Dedifferentiated amniotic fluid mesenchymal stem cell (primary cell): ENCODE data around the gene RASA1.
"Not testable (repeated sequence)": the region's sequence is repeated elsewhere in the genome, so short reads cannot be mapped to it uniquely, and the experiment has no call there.

Experiments
- DNase-seq: peaks from one replicate; pipeline ENCODE4 v3.0.0-alpha.2; 2016; ENCODE audit errors: extremely low spot score

The RASA1 gene

GRCh38 chr5:87267574-87268125 lies at the start of gene RASA1:
Gene RASA1, plus strand, starts transcription at chr5:87267883. Its CDS starts 569 bp downstream, at chr5:87268452.
- DNase-seq, result peak; percentile 83

- DNase-seq, result no peak
Measured at GRCh38 chr5:87229780-87230179, 37.9 kb upstream of the RASA1 start.

GRCh38 chr5:87231037-87231808 lies 36.5 kb upstream of the RASA1 start:
- no peak for DNase-seq

- DNase-seq, result no peak
Measured at GRCh38 chr5:87233143-87233542, 34.5 kb upstream of the RASA1 start.

- no peak for DNase-seq
Measured at GRCh38 chr5:87241555-87241954, 26.1 kb upstream of the RASA1 start.

- DNase-seq, result no peak
Measured at GRCh38 chr5:87242242-87242641, 25.4 kb upstream of the RASA1 start.

- peak; percentile 51 for DNase-seq
Measured at GRCh38 chr5:87243161-87243844, 24.4 kb upstream of the RASA1 start.

GRCh38 chr5:87245451-87245850 lies 22.2 kb upstream of the RASA1 start:
- no peak for DNase-seq

- no peak for DNase-seq
Measured at GRCh38 chr5:87246061-87246460, 21.6 kb upstream of the RASA1 start.

DNA sequence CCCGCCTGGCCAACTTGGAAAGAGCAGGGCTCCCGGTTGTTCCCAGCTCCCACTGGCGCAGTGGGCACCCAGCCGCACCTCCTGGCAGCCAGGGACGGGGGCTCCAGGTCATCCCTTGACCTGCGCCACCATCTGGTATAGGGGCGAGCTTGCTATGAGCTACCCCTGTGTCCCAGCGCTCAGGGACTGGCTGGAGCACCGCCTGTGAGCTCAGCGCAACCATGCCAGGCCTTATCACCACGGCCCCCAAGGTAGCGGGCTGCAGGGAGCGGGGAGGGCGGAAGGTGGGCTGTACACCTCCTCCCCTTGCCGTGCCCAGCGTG lies 15.4 kb upstream of the RASA1 start:
- no peak for DNase-seq

DNA sequence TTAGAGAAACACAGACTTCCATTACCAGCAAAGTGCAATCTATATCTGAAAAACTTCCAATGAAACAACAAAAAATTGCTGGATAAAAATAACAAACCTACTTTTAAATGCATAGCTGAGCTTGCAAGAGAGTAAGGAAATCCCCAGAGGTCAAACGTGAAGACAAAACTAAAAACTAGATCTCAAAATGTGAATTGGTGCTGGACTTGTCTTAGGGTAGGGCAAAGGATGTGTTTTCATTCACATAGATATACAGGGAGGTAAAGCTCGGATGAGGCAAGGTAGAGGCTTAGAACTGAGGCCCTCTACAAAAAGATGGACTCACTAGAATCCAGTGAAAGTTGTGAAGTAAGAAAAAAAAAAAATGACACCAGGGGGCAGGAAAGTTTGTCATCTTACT lies 13.6 kb upstream of the RASA1 start:
- no peak for DNase-seq

DNA sequence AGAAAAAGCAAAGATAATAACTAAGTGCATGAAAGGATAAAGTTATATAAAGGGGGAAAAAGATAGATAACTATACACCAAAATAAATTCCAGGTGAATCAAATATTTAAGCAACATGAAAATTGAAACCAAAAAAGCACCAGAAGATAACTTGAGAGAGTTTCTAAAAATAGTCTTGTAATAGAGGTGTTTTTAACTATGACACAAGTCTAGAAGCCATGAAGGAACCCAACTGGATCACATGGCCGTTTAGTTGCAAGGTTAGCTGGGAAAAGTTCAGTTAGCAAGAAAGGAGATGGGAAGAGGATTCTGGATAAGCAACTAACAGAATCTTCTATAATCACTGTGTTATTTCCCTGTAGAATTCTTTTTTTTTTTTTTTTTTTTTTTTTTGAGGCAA lies 9.2 kb upstream of the RASA1 start:
- DNase-seq, result no peak

DNA sequence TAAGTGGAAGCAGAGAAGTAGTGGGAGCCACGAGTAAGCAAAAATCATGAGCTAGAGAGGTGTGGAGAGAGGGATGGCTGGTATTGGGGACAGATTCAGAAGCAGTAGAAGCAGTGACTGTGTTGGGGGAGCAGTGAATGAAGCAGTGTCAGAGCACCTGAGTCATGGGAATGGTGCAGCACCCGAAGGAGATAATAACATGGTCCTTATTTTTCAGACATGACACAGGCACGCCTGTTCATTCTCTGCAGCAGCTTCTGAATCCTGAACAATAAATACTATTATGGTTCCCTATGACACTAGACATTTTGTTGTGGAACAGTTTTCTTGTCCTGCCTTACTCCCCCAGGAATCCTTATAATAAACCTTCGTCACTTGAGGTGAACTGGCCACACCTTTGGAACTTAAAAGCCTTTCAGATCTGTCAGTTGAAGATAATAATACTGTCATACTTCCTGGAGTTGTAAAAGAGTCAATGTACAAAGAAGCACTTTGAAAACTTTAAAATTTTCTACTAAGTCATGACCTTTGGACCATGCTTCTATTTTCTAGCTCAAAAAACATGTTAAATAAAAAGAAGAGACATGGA lies 7.0 kb upstream of the RASA1 start:
- no peak for DNase-seq

DNA sequence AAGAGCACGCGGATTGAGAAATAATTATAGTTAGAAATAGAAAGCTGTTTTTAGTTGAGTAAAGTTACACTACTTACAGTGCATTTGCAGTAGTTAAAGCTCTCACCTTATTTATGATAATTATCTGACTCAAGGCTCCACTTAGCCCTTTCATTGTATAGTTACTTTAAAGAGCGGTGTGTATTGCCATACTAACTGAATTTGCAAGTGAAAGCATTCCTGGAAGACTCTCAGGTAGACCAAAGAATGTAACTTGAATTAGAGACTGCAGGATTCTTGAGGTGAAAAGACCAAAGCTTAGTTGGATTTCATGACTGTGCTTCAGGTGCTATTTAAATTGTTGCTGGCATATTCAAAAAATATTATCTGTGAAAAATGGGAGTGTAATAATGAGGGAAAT lies 4.2 kb upstream of the RASA1 start:
- DNase-seq, result no peak

GRCh38 chr5:87266914-87267573 lies 639 bp upstream of the RASA1 start:
- DNase-seq, result no peak

- peak; percentile 19 for DNase-seq
Measured at GRCh38 chr5:87268126-87268969, 665 bp downstream of the RASA1 start.

GRCh38 chr5:87268970-87269377 lies 1.3 kb downstream of the RASA1 start:
- DNase-seq, result no peak

- not testable (repeated sequence) for DNase-seq
Measured at GRCh38 chr5:87270888-87271287, 3.2 kb downstream of the RASA1 start.

- no peak for DNase-seq
Measured at GRCh38 chr5:87276655-87277054, 9.0 kb downstream of the RASA1 start.

GRCh38 chr5:87277279-87277835 lies 9.7 kb downstream of the RASA1 start:
- no peak for DNase-seq

DNA sequence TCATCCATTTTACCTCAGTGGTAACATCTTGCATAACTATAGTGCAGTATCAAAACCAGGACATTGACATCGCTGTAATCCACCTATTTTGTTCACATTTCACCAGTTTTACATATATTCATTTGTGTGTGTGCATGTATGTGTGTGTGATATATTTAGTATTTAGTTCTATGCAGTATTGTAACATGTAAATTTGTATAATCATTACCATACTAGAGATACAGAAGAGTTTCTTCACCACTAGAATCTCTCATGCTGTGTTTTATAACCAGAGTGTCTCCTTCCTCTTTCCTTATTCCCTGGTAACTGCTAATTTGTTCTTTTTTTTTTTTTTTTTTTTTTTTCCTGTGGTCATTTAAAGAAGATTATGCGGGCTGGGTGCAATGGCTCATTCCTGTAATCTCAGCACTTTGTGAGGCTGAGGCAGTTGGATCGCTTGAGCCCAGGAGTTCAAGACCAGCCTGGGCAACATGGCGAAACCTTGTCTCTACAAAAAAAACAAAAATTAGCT lies 11.0 kb downstream of the RASA1 start:
- DNase-seq, result no peak
